Measurements from ENCODE around the gene COQ9.

DNA sequence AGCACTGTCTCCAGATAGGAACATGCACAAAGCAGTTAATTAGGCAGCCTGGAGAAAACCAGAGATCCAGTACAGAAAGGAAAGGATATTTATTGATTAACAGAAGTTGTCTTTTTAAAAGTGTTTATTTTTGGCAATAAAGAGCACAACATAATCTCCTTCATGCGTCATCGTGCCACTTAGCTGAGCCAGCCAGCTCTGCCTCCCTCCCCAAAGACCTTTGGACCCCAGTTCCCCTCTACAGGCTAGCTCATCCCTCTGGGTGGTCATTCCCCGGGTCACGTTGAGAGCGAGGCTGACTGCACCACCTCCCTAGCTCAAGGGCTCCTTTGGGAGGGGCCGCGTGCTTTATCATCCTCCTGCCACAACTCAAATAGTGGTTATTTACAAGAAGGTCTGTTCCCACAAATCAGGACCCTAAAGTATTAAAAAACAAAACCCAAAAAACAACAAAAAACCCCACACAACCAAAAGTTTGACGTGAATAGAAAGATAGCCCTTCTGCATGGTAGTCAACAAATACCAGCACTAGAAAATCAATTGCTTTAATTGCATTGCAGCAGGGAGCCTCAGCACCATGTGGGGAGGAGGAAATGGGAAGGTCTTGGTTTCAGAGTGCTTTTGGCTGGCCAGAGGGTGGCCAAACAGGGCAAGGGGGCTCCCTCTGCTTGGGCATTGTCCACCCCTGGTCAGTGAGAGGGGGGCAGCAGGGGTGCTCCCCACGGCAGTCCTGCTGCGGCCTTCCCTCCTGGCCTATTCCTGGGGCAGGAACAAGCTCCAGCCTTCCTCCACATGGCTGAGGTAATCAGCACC lies 24.8 kb downstream of the COQ9 start:
- no peak for TF ChIP-seq SMC3 (IDR thresholded peaks at IDR 0.05; ENCODE audit: low read depth, low read length)
- TF ChIP-seq, protein P1, sequence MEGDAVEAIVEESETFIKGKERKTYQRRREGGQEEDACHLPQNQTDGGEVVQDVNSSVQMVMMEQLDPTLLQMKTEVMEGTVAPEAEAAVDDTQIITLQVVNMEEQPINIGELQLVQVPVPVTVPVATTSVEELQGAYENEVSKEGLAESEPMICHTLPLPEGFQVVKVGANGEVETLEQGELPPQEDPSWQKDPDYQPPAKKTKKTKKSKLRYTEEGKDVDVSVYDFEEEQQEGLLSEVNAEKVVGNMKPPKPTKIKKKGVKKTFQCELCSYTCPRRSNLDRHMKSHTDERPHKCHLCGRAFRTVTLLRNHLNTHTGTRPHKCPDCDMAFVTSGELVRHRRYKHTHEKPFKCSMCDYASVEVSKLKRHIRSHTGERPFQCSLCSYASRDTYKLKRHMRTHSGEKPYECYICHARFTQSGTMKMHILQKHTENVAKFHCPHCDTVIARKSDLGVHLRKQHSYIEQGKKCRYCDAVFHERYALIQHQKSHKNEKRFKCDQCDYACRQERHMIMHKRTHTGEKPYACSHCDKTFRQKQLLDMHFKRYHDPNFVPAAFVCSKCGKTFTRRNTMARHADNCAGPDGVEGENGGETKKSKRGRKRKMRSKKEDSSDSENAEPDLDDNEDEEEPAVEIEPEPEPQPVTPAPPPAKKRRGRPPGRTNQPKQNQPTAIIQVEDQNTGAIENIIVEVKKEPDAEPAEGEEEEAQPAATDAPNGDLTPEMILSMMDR (conservative IDR thresholded peaks at IDR 0.05; ENCODE audit: low read depth, low read length) = no peak
- TF ChIP-seq, protein P2, sequence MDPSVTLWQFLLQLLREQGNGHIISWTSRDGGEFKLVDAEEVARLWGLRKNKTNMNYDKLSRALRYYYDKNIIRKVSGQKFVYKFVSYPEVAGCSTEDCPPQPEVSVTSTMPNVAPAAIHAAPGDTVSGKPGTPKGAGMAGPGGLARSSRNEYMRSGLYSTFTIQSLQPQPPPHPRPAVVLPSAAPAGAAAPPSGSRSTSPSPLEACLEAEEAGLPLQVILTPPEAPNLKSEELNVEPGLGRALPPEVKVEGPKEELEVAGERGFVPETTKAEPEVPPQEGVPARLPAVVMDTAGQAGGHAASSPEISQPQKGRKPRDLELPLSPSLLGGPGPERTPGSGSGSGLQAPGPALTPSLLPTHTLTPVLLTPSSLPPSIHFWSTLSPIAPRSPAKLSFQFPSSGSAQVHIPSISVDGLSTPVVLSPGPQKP (IDR thresholded peaks at IDR 0.05; ENCODE audit: borderline replicate concordance, low read depth, low read length) = no peak
- TF ChIP-seq, protein P3, sequence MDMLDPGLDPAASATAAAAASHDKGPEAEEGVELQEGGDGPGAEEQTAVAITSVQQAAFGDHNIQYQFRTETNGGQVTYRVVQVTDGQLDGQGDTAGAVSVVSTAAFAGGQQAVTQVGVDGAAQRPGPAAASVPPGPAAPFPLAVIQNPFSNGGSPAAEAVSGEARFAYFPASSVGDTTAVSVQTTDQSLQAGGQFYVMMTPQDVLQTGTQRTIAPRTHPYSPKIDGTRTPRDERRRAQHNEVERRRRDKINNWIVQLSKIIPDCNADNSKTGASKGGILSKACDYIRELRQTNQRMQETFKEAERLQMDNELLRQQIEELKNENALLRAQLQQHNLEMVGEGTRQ (IDR thresholded peaks at IDR 0.05; ENCODE audit: low read depth, low read length) = no peak
- TF ChIP-seq POLR2A (IDR thresholded peaks at IDR 0.05; ENCODE audit: low read depth, low read length) = no peak
- no peak for TF ChIP-seq RAD21 (IDR thresholded peaks at IDR 0.05; ENCODE audit: low read length)
- no peak for TF ChIP-seq MAFK (IDR thresholded peaks at IDR 0.05; ENCODE audit: low read depth, low read length)
- TF ChIP-seq RCOR1 (IDR thresholded peaks at IDR 0.05; ENCODE audit: insufficient replicate concordance, low read length) = no peak
- TF ChIP-seq CEBPB (IDR thresholded peaks at IDR 0.05; ENCODE audit: low read depth, low read length) = no peak
- no peak for TF ChIP-seq MXI1 (IDR thresholded peaks at IDR 0.05; ENCODE audit: borderline replicate concordance, low read depth, low read length)
- TF ChIP-seq BHLHE40 (IDR thresholded peaks at IDR 0.05; ENCODE audit: low read depth, low read length) = no peak
- TF ChIP-seq FOS (IDR thresholded peaks at IDR 0.05; ENCODE audit: low read depth, low read length) = no peak
